Femur (tissue), 1 donor: ENCODE measurements around the gene GTPBP4.

ENCODE experiments used
- DNase-seq: peaks from one replicate; pipeline ENCODE4 v3.0.0-alpha.2; 2017

The GTPBP4 gene

GRCh38 chr10:968546-969199 is 19.6 kb upstream of the GTPBP4 start:
- DNase-seq = no peak

GRCh38 chr10:969473-970150 is 18.6 kb upstream of the GTPBP4 start:
- DNase-seq = no peak

GRCh38 chr10:970311-971149 is 17.7 kb upstream of the GTPBP4 start:
- no peak for DNase-seq

- DNase-seq = no peak
These were observed 17.1 kb upstream of the GTPBP4 start for GRCh38 chr10:971150-971542.

- DNase-seq = no peak
These were observed 16.6 kb upstream of the GTPBP4 start for GRCh38 chr10:971613-972012.

- no peak for DNase-seq
These were observed 15.5 kb upstream of the GTPBP4 start for GRCh38 chr10:972763-973162.

- no peak for DNase-seq
These were observed 14.0 kb upstream of the GTPBP4 start for GRCh38 chr10:974038-974784.

- no peak for DNase-seq
These were observed 13.5 kb upstream of the GTPBP4 start for GRCh38 chr10:974785-975074.

- DNase-seq = no peak
These were observed 11.9 kb upstream of the GTPBP4 start for GRCh38 chr10:976316-976715.

- no peak for DNase-seq
These were observed 9.3 kb upstream of the GTPBP4 start for GRCh38 chr10:978826-979421.

GRCh38 chr10:980468-981093 is 7.7 kb upstream of the GTPBP4 start:
- DNase-seq = no peak

- DNase-seq = no peak
These were observed 4.8 kb upstream of the GTPBP4 start for GRCh38 chr10:983401-983800.

GRCh38 chr10:983971-984655 is 4.1 kb upstream of the GTPBP4 start:
- no peak for DNase-seq

GRCh38 chr10:985361-985760 is 2.9 kb upstream of the GTPBP4 start:
- no peak for DNase-seq

GRCh38 chr10:986137-986825 is 2.0 kb upstream of the GTPBP4 start:
- DNase-seq = no peak

- DNase-seq = no peak
These were observed 1.2 kb upstream of the GTPBP4 start for GRCh38 chr10:986881-987619.

GRCh38 chr10:987620-987869 is 689 bp upstream of the GTPBP4 start:
- DNase-seq = no peak

GRCh38 chr10:988667-989545 is 672 bp downstream of the GTPBP4 start:
- no peak for DNase-seq

- no peak for DNase-seq
These were observed 2.6 kb downstream of the GTPBP4 start for GRCh38 chr10:990808-991207.

- DNase-seq = no peak
These were observed 4.2 kb downstream of the GTPBP4 start for GRCh38 chr10:992467-992866.
